Measurements from ENCODE around the gene TRABD2A. TPM values are rescaled to one million over a fixed set of nuclear protein-coding genes. Genes with fewer than 3 reads are reported as not detected.
A peak's percentile ranks its signal among the peaks of the same experiment; 100 is the strongest.

The TRABD2A gene
- total RNA-seq, 2 donors from 2014 or later: 4.8 to 7.7 TPM

- no peaks in the 10 kb centered on the region for H3K9me3 Mint-ChIP-seq
- peaks cover 46% of the 10 kb centered on the region for H3K27me3 Mint-ChIP-seq (ENCODE audit: insufficient read depth)
- H3K27ac Mint-ChIP-seq: no peak overlapping the region
- H3K36me3 Mint-ChIP-seq (ENCODE audit: low read depth): no peaks in the 10 kb centered on the region
- H3K4me1 ChIP-seq (ENCODE audit: control insufficient read depth, insufficient read depth, low read length): no peaks in the 10 kb centered on the region
- no peak overlapping the region for H3K4me3 Mint-ChIP-seq
- H3K27me3 ChIP-seq (ENCODE audit: control insufficient read depth, insufficient read depth, low read length, poor library complexity, severe bottlenecking): no peaks in the 10 kb centered on the region
- WGBS, 2 experiments (ENCODE audit: insufficient coverage in 1 of 2, insufficient read length in 1 of 2): 67 to 81% methylated on average over 3 of the region's 3 CpGs
- no peak overlapping the region for H3K27ac ChIP-seq (ENCODE audit: low read depth, low read length)
- peak; percentile 75 for TF ChIP-seq CTCF (conservative IDR thresholded peaks at IDR 0.05)
- H3K4me1 Mint-ChIP-seq: peaks cover 7% of the 10 kb centered on the region
- no peak overlapping the region for H3K4me3 ChIP-seq (ENCODE audit: low read length)
- DNase-seq: peak; percentile 71
- H3K9ac ChIP-seq (ENCODE audit: extremely low read depth, low read length, poor library complexity, severe bottlenecking): no peak overlapping the region
- H3K36me3 ChIP-seq (ENCODE audit: control insufficient read depth, insufficient read depth, low read length): no peaks in the 10 kb centered on the region
- no peaks in the 10 kb centered on the region for H3K9me3 ChIP-seq (ENCODE audit: control insufficient read depth, low read length)
Measured at GRCh38 chr2:84858123-84858522, 22.8 kb downstream of the TRABD2A start.

- Mint-ChIP-seq H3K36me3 (ENCODE audit: low read depth) (no peaks in the 10 kb centered on the region), H3K4me3 (no peak overlapping the region), H3K27ac (no peak overlapping the region), H3K27me3 (ENCODE audit: insufficient read depth) (peaks cover 46% of the 10 kb centered on the region), H3K4me1 (peaks cover 7% of the 10 kb centered on the region), H3K9me3 (no peaks in the 10 kb centered on the region)
- WGBS, 2 experiments (ENCODE audit: insufficient coverage in 1 of 2, insufficient read length in 1 of 2): 93 to 96% methylated on average over 5 of the region's 5 CpGs
- Histone ChIP-seq H3K27me3 (ENCODE audit: control insufficient read depth, insufficient read depth, low read length, poor library complexity, severe bottlenecking) (no peaks in the 10 kb centered on the region), H3K36me3 (ENCODE audit: control insufficient read depth, insufficient read depth, low read length) (no peaks in the 10 kb centered on the region), H3K9me3 (ENCODE audit: control insufficient read depth, low read length) (no peaks in the 10 kb centered on the region), H3K4me3 (ENCODE audit: low read length) (no peak overlapping the region), H3K4me1 (ENCODE audit: control insufficient read depth, insufficient read depth, low read length) (no peaks in the 10 kb centered on the region), H3K9ac (ENCODE audit: extremely low read depth, low read length, poor library complexity, severe bottlenecking) (no peak overlapping the region), H3K27ac (ENCODE audit: low read depth, low read length) (no peak overlapping the region)
- peak; percentile 32 for DNase-seq
- TF ChIP-seq CTCF (conservative IDR thresholded peaks at IDR 0.05): no peak
Measured at GRCh38 chr2:84857566-84857965, 23.3 kb downstream of the TRABD2A start.

GRCh38 chr2:84856787-84857186, 24.1 kb downstream of the TRABD2A start:
- no peak for TF ChIP-seq CTCF (conservative IDR thresholded peaks at IDR 0.05)
- Mint-ChIP-seq H3K36me3 (ENCODE audit: low read depth) (no peaks in the 10 kb centered on the region), H3K4me3 (no peak overlapping the region), H3K4me1 (peaks cover 6% of the 10 kb centered on the region), H3K27ac (no peak overlapping the region), H3K9me3 (no peaks in the 10 kb centered on the region), H3K27me3 (ENCODE audit: insufficient read depth) (peaks cover 43% of the 10 kb centered on the region)
- no peak overlapping the region for H3K27ac ChIP-seq (ENCODE audit: low read depth, low read length)
- H3K9ac ChIP-seq (ENCODE audit: extremely low read depth, low read length, poor library complexity, severe bottlenecking): no peak overlapping the region
- H3K4me1 ChIP-seq (ENCODE audit: control insufficient read depth, insufficient read depth, low read length): no peaks in the 10 kb centered on the region
- H3K27me3 ChIP-seq (ENCODE audit: control insufficient read depth, insufficient read depth, low read length, poor library complexity, severe bottlenecking): no peaks in the 10 kb centered on the region
- H3K4me3 ChIP-seq (ENCODE audit: low read length): no peak overlapping the region
- no peaks in the 10 kb centered on the region for H3K9me3 ChIP-seq (ENCODE audit: control insufficient read depth, low read length)
- DNase-seq: peak; percentile 47
- no peaks in the 10 kb centered on the region for H3K36me3 ChIP-seq (ENCODE audit: control insufficient read depth, insufficient read depth, low read length)
- 86 to 95% methylated on average over 4 to 6 of the region's 6 CpGs for WGBS, 2 experiments (ENCODE audit: insufficient coverage in 1 of 2, insufficient read length in 1 of 2)

All from endodermal cell (in vitro differentiated cells).